Right ventricle myocardium inferior (tissue), 1 donor: ENCODE measurements around the gene TNRC18. TPM values are rescaled to one million over a fixed set of nuclear protein-coding genes. Genes with fewer than 3 reads are reported as not detected.

Experiments
- ATAC-seq: fragments of 200-7000 bp; cut with Tn5 transposase; one replicate; pipeline ENCODE4 v1.9.1; 2020; ENCODE audit warnings: mild to moderate bottlenecking, moderate library complexity
- DNase-seq: peaks from one replicate; pipeline ENCODE4 v3.0.0; 2021; ENCODE audit errors: missing footprints
- intact Hi-C: fragments of 100-400 bp; cut with DNase I; formaldehyde crosslinking; loops from one replicate; pipeline ENCODE4 v1.11.0; 2022
- total RNA-seq: library from RNA; stranded (reverse); fragmentation: NEBNext Ultra II Directional; extraction: Animal tissue kit (Norgen Biotek cat#: 25700); gene quantifications from one replicate; pipeline ENCODE4 v1.2.1, GENCODE V29; 2021
- donor health status: DM: no; HTN: yes; CAD: no; lungs with severe emphysema.

Gene TNRC18
- total RNA-seq, 1 donor from 2014 or later: 34.8 TPM

- ATAC-seq: no peak
- DNase-seq: peak; percentile 79
- intact Hi-C loops: loop anchor here (5.0 kb wide), 2 partner anchors 53 to 282 kb away; no protein-coding TSS in a partner anchor
Observed at GRCh38 chr7:5420067-5420880, 3.4 kb downstream of the TNRC18 start.

GRCh38 chr7:5419539-5420066 lies 4.0 kb downstream of the TNRC18 start:
- intact Hi-C loops: loop anchor here (5.0 kb wide), 2 partner anchors 52 to 283 kb away; no protein-coding TSS in a partner anchor
- peak; percentile 67 for DNase-seq
- ATAC-seq: no peak

DNA sequence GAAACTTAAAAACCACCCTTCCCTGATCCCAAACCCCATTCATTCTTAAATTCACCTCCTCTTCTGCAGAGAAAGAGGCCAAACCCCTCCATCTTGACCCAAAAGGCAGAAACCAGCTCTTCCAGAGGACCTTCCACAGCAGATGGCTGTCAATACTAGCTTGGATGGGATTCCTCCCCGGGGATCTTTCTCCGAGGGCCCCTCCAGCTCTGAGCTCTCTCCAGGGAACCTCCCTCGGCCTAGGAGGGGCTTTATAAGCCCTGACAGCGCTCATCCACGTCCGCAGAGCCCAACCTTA lies 5.4 kb downstream of the TNRC18 start:
- intact Hi-C loops: no loop called here
- no peak for DNase-seq
- ATAC-seq: no peak

- intact Hi-C loops: no loop called here
- ATAC-seq: no peak
- peak; percentile 45 for DNase-seq
Observed at GRCh38 chr7:5417106-5418071, 6.2 kb downstream of the TNRC18 start.

GRCh38 chr7:5414916-5415315 lies 8.7 kb downstream of the TNRC18 start:
- DNase-seq: no peak
- intact Hi-C loops: no loop called here
- ATAC-seq: no peak

GRCh38 chr7:5413449-5413786 lies 10.2 kb downstream of the TNRC18 start:
- ATAC-seq: no peak
- no peak for DNase-seq
- intact Hi-C loops: no loop called here

DNA sequence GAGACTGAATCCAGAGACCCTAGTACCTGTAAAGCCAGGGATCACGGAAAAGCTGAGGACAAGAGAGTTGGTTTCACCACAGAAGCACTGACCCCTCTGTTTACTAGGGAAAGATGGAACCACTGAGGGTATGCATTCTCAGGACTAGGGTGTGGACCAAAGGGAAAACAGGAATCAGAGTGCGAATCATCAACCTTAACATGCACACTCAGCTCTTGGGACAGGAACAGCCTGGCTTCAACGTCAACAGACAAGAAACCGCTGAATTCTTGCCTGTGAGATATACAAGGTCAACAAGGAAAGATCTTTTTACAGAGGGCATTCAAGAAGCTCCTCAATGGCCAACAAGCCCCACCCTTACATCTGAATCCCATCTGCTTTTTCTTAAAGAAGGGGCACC lies 14.9 kb downstream of the TNRC18 start:
- intact Hi-C loops: no loop called here
- no peak for ATAC-seq
- no peak for DNase-seq

DNA sequence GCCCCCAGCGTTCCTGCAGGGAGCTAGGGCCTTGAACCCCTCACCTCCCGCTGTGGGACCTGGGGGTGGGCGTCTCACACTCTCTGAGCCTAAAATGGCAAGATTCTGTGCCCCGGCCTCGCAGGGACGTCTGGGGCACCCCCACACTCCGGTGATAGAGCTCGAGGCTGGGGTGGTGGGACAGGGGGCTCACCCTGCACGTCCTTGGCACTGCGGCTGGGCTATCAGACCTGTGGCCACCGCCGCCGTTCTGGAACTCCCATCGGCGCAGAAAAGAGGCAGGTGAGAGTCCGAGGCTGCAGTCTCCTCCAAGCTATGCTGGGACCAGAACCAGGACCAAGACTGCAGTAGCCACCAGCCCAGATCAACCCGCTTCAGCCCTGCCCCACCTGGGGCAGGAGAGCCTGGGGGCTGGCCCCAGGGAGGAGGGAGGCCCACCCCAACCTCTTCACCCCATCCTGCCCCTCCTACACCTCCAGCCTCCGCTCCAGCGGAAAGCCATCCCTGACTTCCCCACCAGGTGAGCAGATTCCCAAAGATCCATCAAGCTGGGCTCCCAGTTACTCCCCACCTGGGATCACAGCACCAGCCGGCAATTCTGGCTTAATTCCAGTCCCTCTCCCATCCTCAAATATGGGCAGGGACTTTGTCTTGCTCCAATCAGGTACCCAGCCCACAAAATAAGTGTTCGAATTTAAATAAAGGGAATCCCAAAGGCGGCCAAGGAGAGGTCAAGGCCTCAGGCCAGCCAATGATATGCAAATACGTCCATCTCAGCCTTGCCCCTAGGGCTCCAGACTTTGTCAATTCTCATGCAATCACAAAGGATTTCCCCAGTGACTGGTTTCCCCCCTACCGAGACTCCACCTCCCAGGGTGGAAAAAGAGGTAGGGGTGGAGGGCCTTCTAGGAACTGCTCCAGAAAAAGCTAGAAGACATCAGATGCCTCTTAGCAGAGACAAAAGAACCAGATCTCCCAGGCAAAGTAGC lies 16.4 kb downstream of the TNRC18 start:
- intact Hi-C loops: no loop called here
- ATAC-seq (no peak), DNase-seq (peak; percentile 50)

- peak; percentile 34 for DNase-seq
- no peak for ATAC-seq
- intact Hi-C loops: no loop called here
Observed at GRCh38 chr7:5404421-5404826, 19.2 kb downstream of the TNRC18 start.

DNA sequence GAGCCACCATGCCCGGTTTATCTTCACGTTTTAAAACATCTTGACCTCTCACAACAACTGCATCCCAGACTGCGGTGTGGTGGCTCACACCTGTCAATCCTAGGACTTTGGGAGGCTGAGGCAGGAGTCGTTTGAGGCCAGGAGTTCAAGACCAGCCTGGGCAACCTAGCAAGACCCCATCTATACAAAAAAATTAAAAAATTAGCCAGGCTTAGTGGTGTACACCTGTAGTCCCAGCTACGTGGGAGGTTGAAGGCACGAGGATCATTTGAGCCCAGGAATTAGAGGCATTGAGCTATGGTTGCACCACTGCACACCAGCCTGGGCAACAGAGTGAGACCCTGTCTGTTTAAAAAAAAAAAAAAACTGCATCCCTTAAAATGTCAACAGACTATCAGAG lies 20.2 kb downstream of the TNRC18 start:
- DNase-seq (no peak), ATAC-seq (no peak)
- intact Hi-C loops: no loop called here

DNA sequence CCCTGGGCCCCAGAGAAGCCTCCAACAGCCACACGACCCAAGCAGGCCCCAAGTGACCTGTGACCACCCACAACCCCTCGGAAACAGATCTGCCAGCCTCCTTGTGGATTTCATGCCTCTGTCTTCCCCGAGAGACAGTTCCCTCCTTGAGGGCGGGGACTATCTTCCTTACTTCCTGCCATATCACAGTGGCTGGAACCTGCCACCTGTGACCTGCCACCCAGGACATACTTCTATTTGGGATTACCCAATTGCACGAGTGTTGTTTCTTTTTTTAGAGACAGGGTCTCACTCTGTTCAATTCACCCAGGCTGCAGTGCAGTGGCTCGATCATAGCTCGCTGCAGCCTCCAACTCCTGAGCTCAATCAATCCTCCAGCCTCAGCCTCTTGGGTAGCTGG lies 25.9 kb downstream of the TNRC18 start:
- no peak for ATAC-seq
- DNase-seq: peak; percentile 37
- intact Hi-C loops: no loop called here

DNA sequence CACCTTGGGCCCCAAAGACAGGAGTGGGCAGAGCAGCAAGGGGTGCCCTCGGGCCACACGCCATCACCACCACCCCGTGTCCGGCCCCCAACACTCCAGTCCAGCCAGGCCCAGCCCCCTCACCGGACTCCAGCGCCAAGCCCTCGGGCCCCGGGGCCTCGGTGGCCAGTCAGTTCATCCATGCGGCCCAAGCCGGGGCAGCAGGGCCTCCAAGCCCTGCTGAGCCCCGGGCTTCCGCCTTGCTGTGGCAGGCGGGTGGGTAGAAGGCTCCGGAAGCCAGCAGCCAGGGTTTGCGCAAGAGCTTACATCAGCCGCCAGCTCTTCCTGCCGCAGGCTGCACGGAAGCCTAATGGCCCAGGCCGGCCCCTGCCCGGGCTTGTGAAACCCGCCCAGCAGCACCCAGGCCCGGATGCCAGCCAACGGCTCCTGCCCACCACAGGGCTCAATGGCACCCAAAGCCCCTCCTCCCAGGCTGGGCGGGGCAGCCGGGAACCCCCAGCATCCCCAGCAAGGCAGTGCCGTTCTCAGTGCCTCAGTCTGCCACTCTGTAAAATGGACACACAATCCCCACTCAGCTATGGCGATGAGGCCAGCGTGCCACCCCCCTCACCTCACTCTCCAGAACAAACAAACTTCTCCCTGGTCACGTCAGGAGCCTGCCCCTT lies 26.5 kb downstream of the TNRC18 start:
- ATAC-seq: peak; percentile 87
- intact Hi-C loops: no loop called here
- DNase-seq: peak; percentile 97

GRCh38 chr7:5396542-5396941 lies 27.1 kb downstream of the TNRC18 start:
- ATAC-seq (peak; percentile 49), DNase-seq (peak; percentile 59)
- intact Hi-C loops: no loop called here

- ATAC-seq (no peak), DNase-seq (peak; percentile 37)
- intact Hi-C loops: no loop called here
Observed at GRCh38 chr7:5395246-5395645, 28.4 kb downstream of the TNRC18 start.

GRCh38 chr7:5394264-5395105 lies 29.1 kb downstream of the TNRC18 start:
- peak; percentile 63 for DNase-seq
- intact Hi-C loops: no loop called here
- ATAC-seq: no peak

DNA sequence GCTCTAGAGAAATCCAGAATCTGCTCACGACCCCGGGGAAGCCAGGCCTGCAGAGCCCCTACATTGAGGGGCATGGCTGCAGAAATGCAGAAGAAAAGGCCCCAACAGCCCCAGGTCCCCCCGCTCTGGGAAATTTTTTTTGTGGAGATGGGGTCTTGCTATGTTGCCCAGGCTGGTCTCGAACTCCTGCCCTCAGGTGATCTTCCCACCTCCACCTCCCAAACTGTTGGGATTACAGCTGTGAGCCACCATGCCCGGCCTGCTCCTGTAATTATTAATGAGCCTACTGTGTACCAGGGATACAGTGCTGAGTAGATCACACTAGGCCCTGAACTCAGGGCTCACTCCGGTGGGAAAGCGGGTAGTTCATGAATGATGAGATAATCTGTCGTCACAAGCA lies 29.9 kb downstream of the TNRC18 start:
- intact Hi-C loops: no loop called here
- DNase-seq (peak; percentile 51), ATAC-seq (no peak)

- DNase-seq (peak; percentile 13), ATAC-seq (no peak)
- intact Hi-C loops: no loop called here
Observed at GRCh38 chr7:5393328-5393727, 30.3 kb downstream of the TNRC18 start.
